Kidney glomerular epithelial cell (primary cell): Measurements from ENCODE around the gene CCDC57.
"Not testable (repeated sequence)": the region's sequence is repeated elsewhere in the genome, so short reads cannot be mapped to it uniquely, and the experiment has no call there.

ENCODE experiments used
- DNase-seq: peaks from one replicate; lab custom pipeline; 2025; lab: John Stamatoyannopoulos, UW

The CCDC57 gene, protein sequence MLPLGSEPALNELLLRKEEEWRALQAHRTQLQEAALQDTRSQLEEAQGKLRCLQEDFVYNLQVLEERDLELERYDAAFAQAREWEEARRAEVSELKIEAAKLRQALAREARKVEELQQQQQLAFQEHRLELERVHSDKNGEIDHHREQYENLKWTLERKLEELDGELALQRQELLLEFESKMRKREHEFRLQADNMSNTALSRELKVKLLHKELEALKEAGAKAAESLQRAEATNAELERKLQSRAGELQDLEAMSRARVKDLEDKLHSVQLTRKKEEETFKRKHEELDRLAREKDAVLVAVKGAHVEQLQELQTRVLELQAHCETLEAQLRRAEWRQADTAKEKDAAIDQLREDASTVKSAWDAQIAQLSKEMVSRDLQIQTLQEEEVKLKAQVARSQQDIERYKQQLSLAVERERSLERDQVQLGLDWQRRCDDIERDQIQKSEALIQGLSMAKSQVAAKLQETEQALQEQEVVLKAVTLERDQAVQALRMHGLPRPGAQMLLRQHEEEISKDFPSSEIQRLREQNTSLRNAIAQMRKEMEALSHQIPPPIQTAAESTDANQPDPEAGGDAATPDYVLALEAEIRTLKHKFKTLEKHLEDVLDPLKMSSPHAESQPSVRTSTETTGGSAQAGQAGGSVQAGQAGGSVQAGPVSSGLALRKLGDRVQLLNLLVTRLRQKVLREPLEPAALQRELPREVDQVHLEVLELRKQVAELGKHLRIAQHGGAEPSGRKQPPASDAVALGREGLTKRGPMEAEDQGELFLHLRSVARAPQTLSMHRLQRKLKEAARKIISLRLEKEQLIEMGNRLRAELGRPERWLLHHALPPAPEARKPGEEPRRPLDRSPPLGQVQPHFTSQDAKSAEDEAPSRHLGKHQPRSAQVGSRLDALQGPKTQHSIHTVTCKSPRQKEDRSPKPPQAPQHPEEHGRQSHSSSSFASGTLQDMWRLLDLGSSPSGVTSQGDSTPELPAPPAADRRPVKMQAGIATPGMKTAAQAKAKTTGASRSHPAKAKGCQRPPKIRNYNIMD

DNA sequence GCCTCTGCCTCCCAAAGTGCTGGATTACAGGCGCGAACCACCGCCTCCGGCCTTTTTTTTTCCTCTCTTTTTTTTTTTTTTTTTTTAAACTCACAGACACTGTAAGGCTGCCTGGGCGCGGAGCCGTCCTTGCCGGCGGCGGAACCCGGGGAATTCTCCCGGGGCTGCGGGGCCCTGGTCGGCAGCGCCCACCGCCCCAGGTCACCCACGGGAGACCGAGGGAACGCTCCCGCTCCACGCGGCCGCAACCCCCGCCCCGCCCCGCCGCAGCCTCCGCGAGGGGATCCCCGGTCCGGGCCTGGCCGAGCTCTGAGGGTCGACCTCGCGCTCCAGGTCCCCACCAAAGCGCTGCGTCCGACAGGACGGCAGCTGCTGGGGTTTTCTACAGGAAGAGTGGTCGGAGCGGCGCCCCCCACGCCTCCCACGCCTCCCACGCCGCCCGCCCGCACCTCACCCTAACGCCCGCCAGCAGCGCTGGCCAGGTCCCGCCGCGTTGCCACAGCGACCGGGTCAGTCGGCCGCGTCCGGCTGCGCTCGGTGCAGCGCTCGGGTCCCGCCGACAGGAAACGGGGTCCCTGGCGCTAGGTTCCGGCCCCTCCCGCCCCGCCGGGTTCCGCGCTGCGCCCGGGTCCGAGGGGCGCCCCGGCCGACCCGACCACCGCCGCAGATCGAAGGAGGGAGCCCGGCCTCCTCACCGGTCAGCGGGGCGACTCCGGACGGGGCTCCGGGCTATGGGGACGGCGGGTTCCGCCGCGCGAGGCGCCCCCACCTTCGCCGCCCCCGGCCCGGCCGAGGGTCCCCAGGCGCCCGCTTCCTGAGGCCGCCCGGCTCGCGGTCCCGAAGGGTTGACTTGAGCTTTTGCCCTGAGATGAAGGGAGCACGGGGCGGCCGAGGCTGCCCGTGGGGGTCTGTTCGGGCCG is at the start of gene CCDC57:
Gene CCDC57, minus strand, starts transcription at position 512 of the 920 bp plus-strand sequence. CDS start 10,898 bp downstream, outside the sequence.
- DNase-seq: peak; percentile 32

DNA sequence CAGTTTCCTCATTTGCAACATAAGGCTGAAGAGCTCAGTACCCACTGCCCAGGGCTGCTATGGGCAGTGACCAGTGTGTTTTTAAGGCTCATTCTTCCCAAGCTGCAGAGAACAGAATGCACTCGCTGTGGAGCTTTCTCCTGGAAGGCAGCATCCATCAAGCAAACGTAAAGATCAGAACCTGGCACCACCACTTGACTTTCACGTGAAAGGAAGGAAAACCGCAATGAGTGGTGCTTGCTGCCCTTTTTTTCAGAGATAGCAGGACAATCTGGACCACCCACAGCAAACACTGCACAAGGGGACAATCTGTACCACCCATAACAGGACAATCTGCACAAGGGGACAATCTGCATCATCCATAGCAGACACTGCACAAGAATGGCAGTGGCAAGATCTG is 49.7 kb upstream of the CCDC57 start:
- DNase-seq: no peak

- not testable (repeated sequence) for DNase-seq
Measured at GRCh38 chr17:82259972-82260961, 47.6 kb upstream of the CCDC57 start.

DNA sequence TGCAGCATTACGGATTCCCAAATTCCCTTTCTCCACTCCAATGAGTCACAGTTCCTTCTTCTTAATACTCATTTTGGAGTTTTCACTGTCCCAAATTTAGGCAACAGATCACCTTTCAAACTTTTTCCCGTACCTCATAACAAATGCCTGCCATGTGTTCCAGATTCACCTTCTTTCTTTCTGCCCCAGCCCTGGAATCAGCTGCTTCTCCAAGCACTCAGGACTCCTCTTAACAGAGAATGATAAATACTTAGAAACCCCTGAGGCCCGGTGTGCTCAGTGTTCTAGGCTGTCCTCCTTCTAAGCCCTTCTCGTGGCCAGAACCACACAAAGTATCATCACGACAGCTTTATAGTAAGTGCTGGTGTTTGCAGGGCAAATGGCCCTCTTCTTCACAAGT is 45.9 kb upstream of the CCDC57 start:
- no peak for DNase-seq

DNA sequence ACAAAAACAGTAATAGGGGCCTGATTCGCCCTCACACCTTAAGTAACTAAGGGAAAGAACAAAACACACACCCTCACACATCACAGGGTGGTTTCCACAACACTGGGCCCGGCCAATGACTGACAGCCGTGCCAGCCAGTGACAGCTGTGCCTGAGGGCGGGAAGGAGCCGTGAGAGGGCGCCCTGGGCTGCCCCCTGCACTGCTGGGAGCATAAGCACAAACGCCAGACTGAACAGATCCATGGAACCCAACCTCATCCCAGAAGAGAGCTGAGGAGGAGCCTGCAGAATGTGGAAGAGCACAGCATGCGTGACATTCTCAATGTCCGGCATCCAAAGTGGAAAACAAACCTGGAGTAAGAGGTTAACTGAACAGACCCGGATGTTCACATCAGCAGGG is 44.8 kb upstream of the CCDC57 start:
- DNase-seq: peak; percentile 48

DNA sequence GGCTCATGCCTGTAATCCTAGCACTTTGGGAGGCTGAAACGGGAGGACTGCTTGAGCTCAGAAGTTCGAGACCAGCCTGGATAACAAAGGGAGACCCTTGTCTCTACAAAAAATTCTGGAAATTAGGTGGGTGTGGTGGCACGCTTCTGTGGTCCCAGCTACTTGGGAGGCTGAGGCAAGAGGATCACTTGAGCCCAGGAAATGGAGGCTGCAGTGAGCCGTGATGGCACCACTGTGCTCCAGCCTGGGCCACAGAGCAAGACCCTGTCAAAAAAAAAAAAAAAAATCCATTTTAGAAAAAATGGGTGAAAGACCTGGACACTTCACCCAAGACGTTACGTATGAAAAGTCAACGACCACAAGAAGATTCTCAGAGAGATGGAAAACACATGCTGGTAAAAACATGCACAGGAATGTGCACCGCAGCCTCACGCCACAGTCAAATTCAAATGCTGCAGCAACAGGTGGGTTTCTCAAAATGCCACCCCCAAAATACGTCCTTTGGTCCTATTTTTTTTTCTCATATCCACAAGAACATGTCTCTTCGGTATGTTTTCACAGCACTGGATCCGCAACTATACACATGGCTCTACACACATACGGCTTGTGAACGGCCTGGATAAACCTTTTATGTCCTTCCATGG is 43.7 kb upstream of the CCDC57 start:
- no peak for DNase-seq

- no peak for DNase-seq
Measured at GRCh38 chr17:82255402-82255972, 42.8 kb upstream of the CCDC57 start.

- not testable (repeated sequence) for DNase-seq
Measured at GRCh38 chr17:82254746-82255145, 42.1 kb upstream of the CCDC57 start.

DNA sequence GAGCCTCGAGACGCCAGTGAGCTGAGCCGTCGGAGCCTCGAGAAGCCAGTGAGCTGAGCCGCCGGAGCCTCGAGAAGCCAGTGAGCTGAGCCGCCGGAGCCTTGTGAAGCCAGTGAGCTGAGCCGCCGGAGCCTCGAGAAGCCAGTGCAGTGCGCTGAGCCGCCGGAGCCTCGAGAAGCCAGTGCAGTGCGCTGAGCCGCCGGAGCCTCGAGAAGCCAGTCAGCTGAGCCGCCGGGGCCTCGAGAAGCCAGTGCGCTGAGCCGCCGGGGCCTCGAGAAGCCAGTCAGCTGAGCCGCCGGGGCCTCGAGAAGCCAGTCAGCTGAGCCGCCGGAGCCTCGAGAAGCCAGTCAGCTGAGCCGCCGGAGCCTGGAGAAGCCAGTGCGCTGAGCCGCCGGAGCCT is 41.5 kb upstream of the CCDC57 start:
- DNase-seq: not testable (repeated sequence)

- DNase-seq: no peak
Measured at GRCh38 chr17:82253179-82253544, 40.5 kb upstream of the CCDC57 start.

DNA sequence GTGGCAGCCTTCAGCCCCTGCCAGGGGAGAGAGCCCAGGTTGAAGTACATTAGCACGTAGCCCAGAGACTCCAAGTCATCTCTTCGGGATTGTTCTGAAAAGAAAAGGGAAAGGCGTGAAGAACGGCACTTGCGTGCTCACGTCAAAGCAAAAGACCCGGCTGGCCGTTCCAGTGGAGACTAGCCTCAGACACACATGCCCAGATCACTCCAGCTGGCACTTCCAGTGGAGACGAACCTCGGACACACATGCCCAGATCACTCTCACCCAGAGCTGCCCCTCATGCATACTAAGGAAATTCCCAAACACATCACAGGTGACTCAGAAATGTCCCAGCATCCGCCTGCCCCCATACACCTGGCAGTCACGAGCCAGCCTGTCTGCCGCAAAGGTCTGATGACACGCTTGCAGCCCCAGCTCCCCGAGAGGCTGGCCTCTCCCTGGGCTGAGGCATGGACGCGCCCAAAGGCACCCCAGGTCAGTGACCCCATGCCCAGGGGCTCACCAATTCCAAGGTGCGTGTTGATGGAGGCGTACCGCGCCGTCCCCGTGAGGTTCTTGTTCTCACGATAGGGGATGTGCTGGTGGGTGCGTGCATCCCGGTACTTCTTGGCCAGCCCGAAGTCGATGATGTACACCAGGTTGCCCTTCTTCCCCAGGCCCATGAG is 40.0 kb upstream of the CCDC57 start:
- no peak for DNase-seq

DNA sequence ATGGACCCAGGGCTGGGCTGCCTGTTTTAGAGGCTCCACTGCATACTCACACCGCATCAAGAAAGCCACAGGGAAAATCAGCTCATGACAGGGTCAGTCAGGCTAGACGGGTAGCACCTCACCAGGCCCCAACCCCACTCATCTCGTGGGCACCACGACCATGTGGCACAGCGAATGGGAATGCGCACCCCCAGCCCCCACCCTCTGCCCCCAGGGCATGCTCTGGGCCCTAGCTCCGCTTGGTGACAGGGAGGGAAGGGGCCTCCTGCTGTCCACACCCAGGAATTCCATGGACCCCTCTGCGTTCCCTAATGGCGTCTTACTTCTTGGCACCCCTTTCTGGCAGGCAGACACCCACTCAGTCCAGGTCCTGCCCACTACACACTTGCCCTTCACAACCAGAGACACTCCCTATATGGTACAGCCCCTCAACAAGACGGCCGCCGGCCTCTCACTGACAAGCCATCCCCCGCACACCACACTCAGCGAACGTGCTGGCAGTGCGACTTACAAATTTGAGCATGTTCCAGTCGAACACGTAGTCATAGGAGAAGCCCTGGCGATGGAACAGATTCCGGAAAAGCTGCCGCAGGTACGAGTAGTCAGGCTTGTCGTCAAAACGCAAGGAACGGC is 38.3 kb upstream of the CCDC57 start:
- no peak for DNase-seq

- no peak for DNase-seq
Measured at GRCh38 chr17:82249896-82250581, 37.4 kb upstream of the CCDC57 start.

GRCh38 chr17:82248815-82249674 is 36.4 kb upstream of the CCDC57 start:
- no peak for DNase-seq

- no peak for DNase-seq
Measured at GRCh38 chr17:82247856-82248671, 35.4 kb upstream of the CCDC57 start.
